A549 (cell line): ENCODE results near the gene HERC2. TPM values are rescaled to one million over a fixed set of nuclear protein-coding genes. Genes with fewer than 3 reads are reported as not detected.

ENCODE experiments used
- ATAC-seq, 2 experiments: fragments of 200-7000 bp in 1 of 2; fragments of >200 bp in 1 of 2; cut with Nextera tagmentation in 1 of 2; cut with Tn5 transposase in 1 of 2; 3 replicates each; pipeline versions ENCODE4 v1.8.0 to v1.9.1; 2018 to 2020; ENCODE audit warnings: mild to moderate bottlenecking in 1 of 2, moderate library complexity in 1 of 2
- CTCF ChIA-PET: fragments of 300-600 bp; sonication (Branson Sonifier 250); formaldehyde crosslinking; extraction: SDS; loops from one replicate; lab custom pipeline; 2021; ENCODE audit warnings: antibody characterized with exemption, inconsistent platforms; lab: Yijun Ruan, JAX
- POLR2A ChIA-PET: fragments of 350-600 bp; formaldehyde crosslinking; extraction: SDS; loops from one replicate; lab custom pipeline; 2021; ENCODE audit warnings: antibody characterized with exemption, inconsistent platforms; lab: Yijun Ruan, JAX
- DNase-seq, 2 experiments: peaks; one replicate each; pipeline versions ENCODE4 v3.0.0 to v3.0.0-alpha.2; 2011 to 2016; ENCODE audit warnings: low read depth in 1 of 2, low spot score in 1 of 2
- FAIRE-seq: peaks from 2 replicates; lab custom pipeline; 2011; peaks lifted over from hg19 to GRCh38; lab: Jason Lieb, UNC
- H3K27ac ChIP-seq, 2 experiments: fragments of >200 bp; sonication (Bioruptor Twin); formaldehyde crosslinking; 3 replicates each; pipeline ENCODE4 v1.5.1; 2016 to 2017
- H3K4me1 ChIP-seq: fragments of >200 bp; sonication (Bioruptor Twin); formaldehyde crosslinking; 3 replicates; pipeline ENCODE4 v1.6.1; 2016
- H3K4me2 ChIP-seq: fragments of >200 bp; sonication (Bioruptor Twin); formaldehyde crosslinking; 3 replicates; pipeline ENCODE4 v1.6.1; 2016
- H3K4me3 ChIP-seq: fragments of >200 bp; sonication (Bioruptor Twin); formaldehyde crosslinking; 3 replicates; pipeline ENCODE4 v1.5.1; 2016
- H3K9me3 ChIP-seq: fragments of >200 bp; sonication (Bioruptor Twin); formaldehyde crosslinking; 3 replicates; pipeline ENCODE4 v1.6.1; 2016
- ATOH8 ChIP-seq: fragments of 250-450 bp; sonication (Bioruptor Pico); IDR thresholded peaks from 2 replicates; pipeline ENCODE4 v1.5.0; 2020; ENCODE audit warnings: low read depth, mild to moderate bottlenecking, moderate library complexity
- EHMT2 ChIP-seq: fragments of 200-600 bp; sonication (generic); IDR thresholded peaks from 2 replicates; pipeline ENCODE4 v1.6.1; 2016; ENCODE audit warnings: antibody characterized with exemption, low read depth, mild to moderate bottlenecking, moderate library complexity
- ESRRA ChIP-seq: fragments of 150-350 bp; IDR thresholded peaks from 2 replicates; pipeline ENCODE4 v1.6.1; 2014; ENCODE audit warnings: mild to moderate bottlenecking, low read length, borderline replicate concordance
- FOSB ChIP-seq: fragments of 250-450 bp; sonication (Bioruptor Pico); IDR thresholded peaks from 2 replicates; pipeline ENCODE4 v1.5.0; 2020; ENCODE audit warnings: mild to moderate bottlenecking, moderate library complexity
- FOSL2 ChIP-seq, 2 experiments: fragments of 450-650 bp in 1 of 2; fragments of >200 bp in 1 of 2; sonication (Bioruptor Twin) in 1 of 2; formaldehyde crosslinking; IDR thresholded peaks; 2 replicates each; pipeline versions ENCODE4 v1.5.0 to v1.6.1; 2016 to 2020; ENCODE audit warnings: mild to moderate bottlenecking in 1 of 2, moderate library complexity in 1 of 2
- GATA3 ChIP-seq: IDR thresholded peaks from 2 replicates; pipeline ENCODE4 v1.6.1; 2012; ENCODE audit warnings: borderline replicate concordance
- HEYL ChIP-seq: fragments of 250-450 bp; sonication (Bioruptor Pico); IDR thresholded peaks from 2 replicates; pipeline ENCODE4 v1.8.0; 2021; ENCODE audit warnings: mild to moderate bottlenecking, moderate library complexity
- HOXB5 ChIP-seq: fragments of 250-450 bp; sonication (Bioruptor Pico); IDR thresholded peaks from 2 replicates; pipeline ENCODE4 v1.5.0; 2020; ENCODE audit warnings: mild to moderate bottlenecking, moderate library complexity
- PHF8 ChIP-seq: fragments of 200-600 bp; sonication (generic); IDR thresholded peaks from 2 replicates; pipeline ENCODE4 v1.6.1; 2016; ENCODE audit warnings: low read depth, mild to moderate bottlenecking, antibody characterized with exemption, moderate library complexity, borderline replicate concordance
- POLR2A ChIP-seq: IDR thresholded peaks from 2 replicates; pipeline ENCODE4 v1.6.1; 2012; ENCODE audit warnings: mild to moderate bottlenecking, low read length
- POLR2AphosphoS2 ChIP-seq: conservative IDR thresholded peaks from 2 replicates; pipeline ENCODE4 v1.6.1; 2012; ENCODE audit warnings: low read length, improper control_type of control experiment, inconsistent platforms
- RAD21 ChIP-seq, 2 experiments: fragments of >200 bp in 1 of 2; sonication (Bioruptor Twin) in 1 of 2; formaldehyde crosslinking in 1 of 2; IDR thresholded peaks in 1 of 2; conservative IDR thresholded peaks in 1 of 2; 2 replicates in 1 of 2; 3 replicates in 1 of 2; pipeline ENCODE4 v1.6.1; 2012 to 2018; ENCODE audit warnings: inconsistent platforms in 1 of 2
- TFCP2L1 ChIP-seq: fragments of 250-450 bp; sonication (Bioruptor Pico); IDR thresholded peaks from 2 replicates; pipeline ENCODE4 v1.5.0; 2021; ENCODE audit warnings: mild to moderate bottlenecking
- TP53 ChIP-seq: fragments of 250-450 bp; sonication (Bioruptor Pico); IDR thresholded peaks from 2 replicates; pipeline ENCODE4 v1.5.0; 2021; ENCODE audit warnings: mild to moderate bottlenecking, moderate library complexity
- ZSCAN20 ChIP-seq: fragments of 250-450 bp; sonication (Bioruptor Pico); IDR thresholded peaks from 2 replicates; pipeline ENCODE4 v1.8.0; 2022; ENCODE audit warnings: mild to moderate bottlenecking, moderate library complexity
- WGBS: methylation state at CpG from one replicate; pipeline ENCODE4 v1.1.6; 2017; ENCODE audit errors: missing lambda C conversion rate; 5-methylcytosine and 5-hydroxymethylcytosine counted together
- polyA plus RNA-seq, 4 experiments: library from polyadenylated mRNA; depleted of rRNA in 3 of 4; stranded (reverse); fragments of >200 nt; fragmentation: RNase III in 1 of 4; extraction: RNeasy Plus Mini Kit Qiagen cat#74134 plus additional on column Dnase treatment in 1 of 4; gene quantifications; 2 replicates in 3 of 4; 3 replicates in 1 of 4; pipeline ENCODE4 v1.2.3, GENCODE V29; 2011 to 2017
- TF ChIP-seq, protein P1 (sequence below): fragments of 450-650 bp; IDR thresholded peaks from 2 replicates; pipeline ENCODE4 v1.6.1; 2014; ENCODE audit warnings: antibody characterized with exemption
- TF ChIP-seq, protein P2 (sequence below): fragments of 150-350 bp; IDR thresholded peaks from 2 replicates; pipeline ENCODE4 v1.6.1; 2014; ENCODE audit warnings: low read depth, mild to moderate bottlenecking, low read length
- TF ChIP-seq, protein P3 (sequence below): IDR thresholded peaks from 2 replicates; pipeline ENCODE4 v1.6.1; 2012; ENCODE audit warnings: low read depth, borderline replicate concordance
- TF ChIP-seq, protein P4 (sequence below): IDR thresholded peaks from 2 replicates; pipeline ENCODE4 v1.6.1; 2012
- TF ChIP-seq, protein P5 (sequence below): fragments of >200 bp; sonication (Bioruptor Twin); formaldehyde crosslinking; IDR thresholded peaks from 3 replicates; pipeline ENCODE4 v1.5.1; 2016

HERC2 gene
- polyA plus RNA-seq, 2 of the 4 experiments (the other 2 are of a cell fraction) = 31.4 to 32.8 TPM

DNA sequence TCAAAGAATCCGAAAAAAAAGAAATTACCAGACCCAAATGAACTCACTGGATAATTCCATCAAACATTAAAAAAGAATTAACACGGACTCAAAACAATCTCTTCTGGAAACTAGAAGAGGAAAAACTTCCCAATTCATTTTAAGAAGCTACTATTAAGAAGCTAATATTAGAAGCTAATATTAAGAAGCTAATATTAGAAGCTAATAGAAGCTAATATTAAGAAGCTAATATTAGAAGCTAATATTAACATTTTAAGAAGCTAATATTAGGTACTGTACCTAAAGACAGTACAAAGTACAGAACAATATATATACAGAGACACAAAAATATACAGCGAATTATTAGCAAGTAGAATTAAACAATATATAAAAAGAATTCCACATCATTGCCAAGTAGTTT lies 35.9 kb downstream of the HERC2 start:
- Histone ChIP-seq H3K27ac (no peak overlapping the region), H3K4me3 (no peak overlapping the region), H3K4me1 (no peaks in the 10 kb centered on the region), H3K9me3 (0 out of 3 replicates have a peak, but pooled peaks cover 3% of the 10 kb centered on the region), H3K4me2 (no peak overlapping the region)
- ATAC-seq (no peak), FAIRE-seq (no peak), DNase-seq (no peak)
- POLR2A ChIA-PET = interaction anchor here (0.6 kb wide), 1 partner anchor 16 kb away, joined by 3 read pairs; no protein-coding TSS in a partner anchor
- 86% methylated on average over 3 of the region's 3 CpGs for WGBS
- no peak for TF ChIP-seq TP53 (CRISPR knock-in tag)
- TF ChIP-seq RAD21 (conservative IDR thresholded peaks at IDR 0.05 in 1 of 2, IDR thresholded peaks at IDR 0.05 in 1 of 2) = no peak
- TF ChIP-seq FOSB (CRISPR knock-in tag) = no peak
- TF ChIP-seq ZSCAN20 (CRISPR knock-in tag) = no peak
- TF ChIP-seq, protein P1, sequence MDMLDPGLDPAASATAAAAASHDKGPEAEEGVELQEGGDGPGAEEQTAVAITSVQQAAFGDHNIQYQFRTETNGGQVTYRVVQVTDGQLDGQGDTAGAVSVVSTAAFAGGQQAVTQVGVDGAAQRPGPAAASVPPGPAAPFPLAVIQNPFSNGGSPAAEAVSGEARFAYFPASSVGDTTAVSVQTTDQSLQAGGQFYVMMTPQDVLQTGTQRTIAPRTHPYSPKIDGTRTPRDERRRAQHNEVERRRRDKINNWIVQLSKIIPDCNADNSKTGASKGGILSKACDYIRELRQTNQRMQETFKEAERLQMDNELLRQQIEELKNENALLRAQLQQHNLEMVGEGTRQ = no peak
- no peak for TF ChIP-seq PHF8
- no peak for TF ChIP-seq TFCP2L1 (CRISPR knock-in tag)
- TF ChIP-seq EHMT2 = no peak
- TF ChIP-seq GATA3 = no peak
- TF ChIP-seq HEYL (CRISPR knock-in tag) = no peak
- TF ChIP-seq, protein P2, sequence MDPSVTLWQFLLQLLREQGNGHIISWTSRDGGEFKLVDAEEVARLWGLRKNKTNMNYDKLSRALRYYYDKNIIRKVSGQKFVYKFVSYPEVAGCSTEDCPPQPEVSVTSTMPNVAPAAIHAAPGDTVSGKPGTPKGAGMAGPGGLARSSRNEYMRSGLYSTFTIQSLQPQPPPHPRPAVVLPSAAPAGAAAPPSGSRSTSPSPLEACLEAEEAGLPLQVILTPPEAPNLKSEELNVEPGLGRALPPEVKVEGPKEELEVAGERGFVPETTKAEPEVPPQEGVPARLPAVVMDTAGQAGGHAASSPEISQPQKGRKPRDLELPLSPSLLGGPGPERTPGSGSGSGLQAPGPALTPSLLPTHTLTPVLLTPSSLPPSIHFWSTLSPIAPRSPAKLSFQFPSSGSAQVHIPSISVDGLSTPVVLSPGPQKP = no peak
- TF ChIP-seq FOSL2 (IDR thresholded peaks at IDR 0.05) = no peak
- no peak for TF ChIP-seq FOSL2 (CRISPR knock-in tag; IDR thresholded peaks at IDR 0.05)
- TF ChIP-seq, protein P3, sequence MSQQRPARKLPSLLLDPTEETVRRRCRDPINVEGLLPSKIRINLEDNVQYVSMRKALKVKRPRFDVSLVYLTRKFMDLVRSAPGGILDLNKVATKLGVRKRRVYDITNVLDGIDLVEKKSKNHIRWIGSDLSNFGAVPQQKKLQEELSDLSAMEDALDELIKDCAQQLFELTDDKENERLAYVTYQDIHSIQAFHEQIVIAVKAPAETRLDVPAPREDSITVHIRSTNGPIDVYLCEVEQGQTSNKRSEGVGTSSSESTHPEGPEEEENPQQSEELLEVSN = no peak
- TF ChIP-seq POLR2A = no peak
- TF ChIP-seq, protein P4, sequence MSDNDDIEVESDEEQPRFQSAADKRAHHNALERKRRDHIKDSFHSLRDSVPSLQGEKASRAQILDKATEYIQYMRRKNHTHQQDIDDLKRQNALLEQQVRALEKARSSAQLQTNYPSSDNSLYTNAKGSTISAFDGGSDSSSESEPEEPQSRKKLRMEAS = no peak
- TF ChIP-seq, protein P5, sequence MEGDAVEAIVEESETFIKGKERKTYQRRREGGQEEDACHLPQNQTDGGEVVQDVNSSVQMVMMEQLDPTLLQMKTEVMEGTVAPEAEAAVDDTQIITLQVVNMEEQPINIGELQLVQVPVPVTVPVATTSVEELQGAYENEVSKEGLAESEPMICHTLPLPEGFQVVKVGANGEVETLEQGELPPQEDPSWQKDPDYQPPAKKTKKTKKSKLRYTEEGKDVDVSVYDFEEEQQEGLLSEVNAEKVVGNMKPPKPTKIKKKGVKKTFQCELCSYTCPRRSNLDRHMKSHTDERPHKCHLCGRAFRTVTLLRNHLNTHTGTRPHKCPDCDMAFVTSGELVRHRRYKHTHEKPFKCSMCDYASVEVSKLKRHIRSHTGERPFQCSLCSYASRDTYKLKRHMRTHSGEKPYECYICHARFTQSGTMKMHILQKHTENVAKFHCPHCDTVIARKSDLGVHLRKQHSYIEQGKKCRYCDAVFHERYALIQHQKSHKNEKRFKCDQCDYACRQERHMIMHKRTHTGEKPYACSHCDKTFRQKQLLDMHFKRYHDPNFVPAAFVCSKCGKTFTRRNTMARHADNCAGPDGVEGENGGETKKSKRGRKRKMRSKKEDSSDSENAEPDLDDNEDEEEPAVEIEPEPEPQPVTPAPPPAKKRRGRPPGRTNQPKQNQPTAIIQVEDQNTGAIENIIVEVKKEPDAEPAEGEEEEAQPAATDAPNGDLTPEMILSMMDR = no peak
- CTCF ChIA-PET = no interaction called here

DNA sequence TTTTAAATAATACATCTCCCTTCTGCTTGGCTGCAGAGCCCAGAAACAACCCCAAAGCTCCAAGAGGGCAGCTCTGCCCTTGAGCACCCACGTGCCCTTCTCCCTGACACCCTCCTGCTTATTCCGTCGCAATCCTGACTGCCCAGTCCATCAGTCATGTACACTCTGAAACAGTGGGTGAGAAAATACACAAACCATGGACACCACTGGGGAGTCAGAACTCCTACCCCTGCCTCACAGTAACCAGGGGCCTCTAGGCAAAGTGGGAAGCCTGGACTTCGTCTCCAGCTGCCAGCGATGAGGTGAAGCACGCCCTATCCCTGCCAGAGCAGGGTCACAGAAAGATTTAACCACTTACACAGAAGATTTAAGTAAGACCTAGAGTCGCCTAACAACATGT lies 40.1 kb downstream of the HERC2 start:
- POLR2A ChIA-PET = no interaction called here
- ATAC-seq = no peak
- TF ChIP-seq, protein P2 = no peak
- TF ChIP-seq RAD21 (conservative IDR thresholded peaks at IDR 0.05 in 1 of 2, IDR thresholded peaks at IDR 0.05 in 1 of 2) = no peak
- no peak for TF ChIP-seq HOXB5
- CTCF ChIA-PET = no interaction called here
- 96% methylated on average over 7 of the region's 7 CpGs for WGBS
- no peak overlapping the region for H3K4me3 ChIP-seq
- no peaks in the 10 kb centered on the region for H3K9me3 ChIP-seq
- no peak for DNase-seq
- no peak overlapping the region for H3K27ac ChIP-seq
- no peaks in the 10 kb centered on the region for H3K4me1 ChIP-seq
- no peak for FAIRE-seq
- no peak overlapping the region for H3K4me2 ChIP-seq

- TF ChIP-seq EHMT2 (no peak), ESRRA (no peak), ATOH8 (CRISPR knock-in tag) (no peak), POLR2AphosphoS2 (no peak)
- FAIRE-seq (no peak), ATAC-seq (no peak), DNase-seq (no peak)
- H3K27ac ChIP-seq = no peak overlapping the region
- ChIA-PET POLR2A (no interaction called here), CTCF (interaction anchor here (0.8 kb wide), 1 partner anchor 10 kb away, joined by 4 read pairs; no protein-coding TSS in a partner anchor)
- H3K9me3 ChIP-seq = no peaks in the 10 kb centered on the region
- no peak overlapping the region for H3K4me3 ChIP-seq
- no peak overlapping the region for H3K4me2 ChIP-seq
- no peaks in the 10 kb centered on the region for H3K4me1 ChIP-seq
- WGBS = 94% methylated on average over 16 of the region's 16 CpGs
These were observed 47.3 kb downstream of the HERC2 start for GRCh38 chr15:28274635-28275034.
